Activated CD4-positive, alpha-beta T cell treated with anti-CD3 and anti-CD28 coated beads, Interleukin-2, amount 50 U/mL, for 24 hours (primary cell): ENCODE results near the gene GPC1.

Experiments used
- DNase-seq, 2 donors: peaks; one replicate each; pipeline ENCODE4 v3.0.0-alpha.2; 2020; ENCODE audit warnings: low read depth in 1 of 2, low spot score in 1 of 2

Gene GPC1

GRCh38 chr2:240411261-240412160, 24.0 kb upstream of the GPC1 start:
- DNase-seq: no peak

DNA sequence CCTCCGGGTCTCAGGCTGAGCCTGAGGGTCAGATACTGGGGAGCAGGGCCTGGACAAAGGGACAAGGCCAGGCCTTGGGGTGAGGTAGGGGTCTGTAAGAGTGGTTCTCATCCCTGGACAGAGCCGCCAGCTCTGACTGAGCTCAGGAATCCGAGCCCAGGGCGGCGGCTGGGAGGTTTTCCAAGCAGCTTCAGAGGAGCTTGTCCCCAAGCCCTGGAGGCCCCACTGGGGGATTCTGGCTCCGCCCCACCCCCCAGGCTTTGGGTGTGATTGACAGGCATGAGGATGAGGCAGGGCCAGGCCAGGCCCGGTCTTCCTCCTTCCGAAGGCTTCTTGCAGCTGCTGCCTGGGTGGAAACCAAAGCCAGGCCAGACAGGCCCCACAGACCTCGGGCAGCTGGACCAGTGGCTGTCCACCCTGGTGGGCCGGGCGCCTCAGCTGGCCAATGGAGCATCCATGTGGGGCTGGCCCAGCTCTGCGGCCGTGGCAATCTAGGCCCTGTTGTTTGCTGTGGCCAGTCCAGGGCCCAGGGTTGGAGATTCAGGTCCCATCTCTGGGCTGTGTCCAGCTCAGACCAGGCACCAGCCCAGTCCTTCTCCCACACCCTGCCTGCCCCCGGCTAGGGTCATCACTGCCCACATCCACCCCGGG, 23.1 kb upstream of the GPC1 start:
- no peak for DNase-seq

GRCh38 chr2:240412975-240413812, 22.3 kb upstream of the GPC1 start:
- no peak for DNase-seq

DNA sequence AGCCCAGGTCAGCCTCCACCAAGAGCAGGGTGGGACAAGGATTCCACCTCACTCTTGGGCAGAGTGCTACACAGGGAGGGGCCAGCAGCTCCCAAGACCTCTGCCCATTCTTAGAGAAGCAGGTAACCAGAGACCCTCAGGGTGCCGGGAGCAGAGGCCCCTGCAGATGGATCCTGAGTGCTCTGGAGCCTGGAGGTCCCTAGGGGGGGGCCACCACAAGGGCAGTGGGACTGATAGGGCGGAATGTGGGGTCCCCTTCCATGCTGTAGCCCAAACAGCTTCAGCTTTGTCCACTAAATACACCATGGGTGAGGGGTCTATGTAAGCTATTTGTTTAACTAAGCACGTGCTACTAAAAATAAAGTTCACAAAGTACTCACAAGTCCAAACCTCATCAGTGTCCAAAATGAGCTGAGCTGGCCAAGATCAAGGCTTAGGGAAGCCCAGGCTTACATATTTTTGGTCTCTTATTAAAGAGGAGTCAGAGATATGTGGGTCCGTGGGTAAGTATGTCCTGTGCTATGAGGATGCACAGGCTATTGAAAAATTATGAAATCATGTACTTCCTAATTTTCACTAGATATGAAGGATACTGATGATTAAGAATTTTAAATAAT, 21.5 kb upstream of the GPC1 start:
- DNase-seq: no peak

DNA sequence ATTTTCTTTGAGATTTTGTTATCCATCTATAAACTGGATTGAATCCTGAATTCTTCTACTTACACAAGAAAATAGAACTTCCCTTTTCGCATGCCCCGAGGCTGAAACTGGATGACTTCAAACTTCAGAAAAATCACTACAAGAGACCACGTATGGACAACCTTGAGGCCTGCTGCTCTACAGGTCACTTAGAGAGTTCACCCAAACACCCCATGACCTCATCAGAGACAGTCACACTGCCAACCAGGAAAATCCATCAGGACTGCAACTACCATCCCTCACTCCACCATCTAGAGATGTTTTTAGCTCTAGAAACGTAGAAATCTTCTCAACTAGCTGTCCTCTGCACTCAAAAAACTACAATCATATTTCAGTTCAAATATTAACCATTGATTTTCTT, 18.6 kb upstream of the GPC1 start:
- no peak for DNase-seq

GRCh38 chr2:240418311-240418710, 17.2 kb upstream of the GPC1 start:
- DNase-seq: no peak

- DNase-seq: no peak
Observed at GRCh38 chr2:240419271-240419670, 16.2 kb upstream of the GPC1 start.

DNA sequence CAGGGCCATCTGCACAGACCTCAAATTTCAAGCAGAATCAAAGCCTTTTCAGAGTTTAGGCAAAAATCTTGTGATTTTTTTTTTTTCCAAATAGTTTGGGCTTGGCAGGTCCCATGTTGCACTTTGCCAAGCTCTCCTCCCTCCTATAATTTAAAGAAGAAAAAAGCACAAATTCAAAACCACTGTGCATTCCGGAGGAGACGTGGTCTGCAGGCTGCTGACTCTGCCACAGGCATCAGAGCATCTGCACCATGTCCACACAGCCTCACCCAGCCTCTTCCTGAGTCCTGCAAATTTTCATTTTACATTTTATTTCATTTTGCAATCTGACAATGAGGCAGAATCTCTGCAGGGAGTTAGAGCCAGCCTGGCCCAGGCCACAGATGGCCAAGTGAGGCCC, 15.7 kb upstream of the GPC1 start:
- DNase-seq: no peak

GRCh38 chr2:240420206-240421104, 15.0 kb upstream of the GPC1 start:
- no peak for DNase-seq

- no peak for DNase-seq
Observed at GRCh38 chr2:240421381-240421780, 14.1 kb upstream of the GPC1 start.

DNA sequence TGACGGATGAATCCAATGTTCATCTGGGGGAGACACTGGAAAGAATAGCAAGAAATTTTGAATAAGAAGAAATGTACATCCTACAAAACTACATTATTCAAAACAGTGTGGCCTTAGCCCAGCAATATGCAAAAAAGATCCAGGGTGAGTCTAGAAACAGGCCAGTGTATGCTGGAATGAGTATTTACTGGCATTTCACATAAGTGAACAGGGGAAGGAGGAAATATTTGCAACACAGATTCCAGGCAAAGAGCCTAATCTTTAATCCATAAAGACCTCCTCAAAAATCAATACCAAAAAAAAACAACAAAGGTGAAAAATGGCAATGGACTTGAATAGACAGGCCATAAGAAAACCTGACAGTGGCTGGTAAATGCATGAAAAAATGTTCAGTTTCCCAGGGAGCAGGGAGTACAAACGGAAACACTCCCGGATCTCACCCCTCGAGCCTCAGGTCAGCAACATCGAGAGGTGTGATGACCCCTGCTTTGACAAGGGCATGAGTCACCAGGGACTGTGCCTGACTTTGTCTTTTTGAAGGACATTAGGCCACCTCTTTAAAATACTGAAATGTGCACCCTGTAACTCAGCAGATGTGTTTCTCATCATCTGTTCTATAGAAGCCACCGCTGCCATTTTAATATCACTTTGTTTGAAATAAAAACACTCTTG, 12.7 kb upstream of the GPC1 start:
- no peak for DNase-seq

GRCh38 chr2:240423788-240424191, 11.7 kb upstream of the GPC1 start:
- no peak for DNase-seq

- DNase-seq: no peak
Observed at GRCh38 chr2:240424341-240425235, 10.9 kb upstream of the GPC1 start.

- no peak for DNase-seq
Observed at GRCh38 chr2:240425236-240425615, 10.2 kb upstream of the GPC1 start.

DNA sequence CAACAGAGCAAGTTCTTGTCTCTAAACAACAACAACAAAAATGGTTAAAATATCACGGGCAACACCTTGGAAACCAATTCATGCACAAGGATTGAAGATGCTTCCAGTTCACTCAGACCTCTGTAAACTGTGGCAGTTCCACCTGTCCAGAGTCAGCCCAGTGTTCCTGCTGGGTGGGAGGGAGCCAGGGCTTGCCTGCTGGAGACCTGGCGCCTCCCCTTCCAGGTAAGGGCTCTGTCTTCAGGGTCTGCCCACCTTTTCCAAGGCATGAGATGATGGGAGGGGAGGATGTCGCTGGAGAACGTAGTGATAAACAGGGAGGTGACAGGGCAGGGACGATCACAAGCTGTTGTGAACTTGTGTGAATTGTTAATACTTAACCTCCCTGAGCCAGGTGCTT, 9.8 kb upstream of the GPC1 start:
- no peak for DNase-seq

- no peak for DNase-seq
Observed at GRCh38 chr2:240426845-240427721, 8.4 kb upstream of the GPC1 start.

GRCh38 chr2:240427729-240428128, 7.7 kb upstream of the GPC1 start:
- DNase-seq: no peak

GRCh38 chr2:240428245-240428644, 7.2 kb upstream of the GPC1 start:
- DNase-seq: peak in 1 of 2 donors; percentile 30
